Subcutaneous adipose tissue (tissue), 4 donors: ENCODE measurements around the gene OGDH. TPM values are rescaled to one million over a fixed set of nuclear protein-coding genes. Genes with fewer than 3 reads are reported as not detected.

Experiments
- total RNA-seq, 4 donors: library from RNA; depleted of rRNA; stranded (reverse); fragments of >200 nt; gene quantifications; one replicate each; pipeline ENCODE4 v1.1.0, GENCODE V29; 2016
- TF ChIP-seq, protein P1 (sequence below): fragments of 450-650 bp; IDR thresholded peaks from one replicate; pipeline ENCODE4 v1.5.1; 2016; ENCODE audit warnings: low read depth, mild to moderate bottlenecking, control low read depth, antibody characterized with exemption, moderate library complexity

Gene OGDH
- total RNA-seq, 4 donors from 2014 or later: 62.3 to 93.6 (median 68.5) TPM

DNA sequence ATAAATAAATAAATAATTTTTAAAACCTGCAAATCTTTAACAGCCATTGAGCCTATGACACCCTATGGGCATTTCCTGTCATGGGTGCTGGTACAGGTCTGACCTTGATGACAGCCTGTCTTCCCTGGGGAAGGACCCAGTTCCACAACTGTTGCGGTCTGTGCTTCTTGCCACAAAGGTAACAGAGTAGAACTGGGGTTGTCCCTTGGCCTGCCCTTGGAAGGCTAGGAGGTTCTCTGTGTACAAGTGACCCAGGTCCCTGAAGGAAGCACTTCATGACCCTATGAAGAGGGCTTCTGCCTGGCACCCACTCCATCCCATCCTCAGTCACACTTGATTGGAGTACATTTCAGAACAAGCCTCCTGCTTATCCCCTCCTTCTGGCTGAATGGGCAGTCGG lies 66.9 kb downstream of the OGDH start:
- TF ChIP-seq, protein P1, sequence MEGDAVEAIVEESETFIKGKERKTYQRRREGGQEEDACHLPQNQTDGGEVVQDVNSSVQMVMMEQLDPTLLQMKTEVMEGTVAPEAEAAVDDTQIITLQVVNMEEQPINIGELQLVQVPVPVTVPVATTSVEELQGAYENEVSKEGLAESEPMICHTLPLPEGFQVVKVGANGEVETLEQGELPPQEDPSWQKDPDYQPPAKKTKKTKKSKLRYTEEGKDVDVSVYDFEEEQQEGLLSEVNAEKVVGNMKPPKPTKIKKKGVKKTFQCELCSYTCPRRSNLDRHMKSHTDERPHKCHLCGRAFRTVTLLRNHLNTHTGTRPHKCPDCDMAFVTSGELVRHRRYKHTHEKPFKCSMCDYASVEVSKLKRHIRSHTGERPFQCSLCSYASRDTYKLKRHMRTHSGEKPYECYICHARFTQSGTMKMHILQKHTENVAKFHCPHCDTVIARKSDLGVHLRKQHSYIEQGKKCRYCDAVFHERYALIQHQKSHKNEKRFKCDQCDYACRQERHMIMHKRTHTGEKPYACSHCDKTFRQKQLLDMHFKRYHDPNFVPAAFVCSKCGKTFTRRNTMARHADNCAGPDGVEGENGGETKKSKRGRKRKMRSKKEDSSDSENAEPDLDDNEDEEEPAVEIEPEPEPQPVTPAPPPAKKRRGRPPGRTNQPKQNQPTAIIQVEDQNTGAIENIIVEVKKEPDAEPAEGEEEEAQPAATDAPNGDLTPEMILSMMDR: no peak

DNA sequence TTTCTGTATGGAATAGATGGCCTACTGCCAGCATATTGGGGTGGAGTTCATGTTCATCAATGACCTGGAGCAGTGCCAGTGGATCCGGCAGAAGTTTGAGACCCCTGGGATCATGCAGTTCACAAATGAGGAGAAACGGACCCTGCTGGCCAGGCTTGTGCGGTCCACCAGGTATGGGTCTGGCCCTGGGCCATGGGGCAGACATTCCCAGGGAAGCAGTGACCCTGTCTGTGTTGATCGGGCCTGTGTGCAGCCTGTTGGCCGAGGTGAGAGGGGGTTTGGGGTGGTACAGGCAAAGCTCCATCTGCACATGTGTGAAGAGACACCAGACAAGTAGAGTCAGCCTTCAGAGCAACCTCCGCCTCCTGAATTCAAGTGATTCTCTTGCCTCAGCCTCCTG lies 67.3 kb downstream of the OGDH start:
- TF ChIP-seq, protein P1: no peak

DNA sequence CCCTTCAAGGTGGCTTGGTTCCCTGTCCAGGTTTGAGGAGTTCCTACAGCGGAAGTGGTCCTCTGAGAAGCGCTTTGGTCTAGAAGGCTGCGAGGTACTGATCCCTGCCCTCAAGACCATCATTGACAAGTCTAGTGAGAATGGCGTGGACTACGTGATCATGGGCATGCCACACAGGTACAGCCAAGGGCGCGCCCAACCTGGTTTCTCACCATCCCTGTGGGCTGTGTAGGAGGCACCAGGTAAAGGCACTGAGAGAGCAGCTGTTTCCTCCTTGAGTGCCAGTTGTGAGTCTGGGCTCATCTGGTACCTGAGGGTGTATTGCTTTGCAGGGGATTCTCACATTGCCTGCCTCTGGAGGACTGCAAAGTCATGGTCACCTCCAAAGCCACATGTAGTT lies 68.0 kb downstream of the OGDH start:
- TF ChIP-seq, protein P1: no peak

DNA sequence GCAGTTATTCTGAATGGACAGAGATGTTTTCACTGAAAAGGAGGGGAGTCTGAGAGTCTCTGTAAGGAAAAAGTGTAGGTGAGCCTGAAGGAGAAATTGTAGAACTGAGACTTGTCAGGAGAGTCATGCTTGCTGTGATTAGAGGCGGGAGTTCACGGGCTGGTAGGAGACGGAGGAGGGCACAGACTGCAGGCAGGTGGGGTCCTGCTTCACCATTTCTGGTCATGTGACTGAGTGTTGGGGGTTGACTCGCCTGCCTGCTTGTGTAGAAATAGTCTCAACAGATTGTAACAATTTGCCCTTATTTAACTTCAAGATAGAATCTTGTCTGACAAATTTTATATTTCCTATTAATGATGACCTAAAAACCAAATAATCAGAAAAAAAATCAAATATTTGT lies 70.3 kb downstream of the OGDH start:
- TF ChIP-seq, protein P1: no peak

DNA sequence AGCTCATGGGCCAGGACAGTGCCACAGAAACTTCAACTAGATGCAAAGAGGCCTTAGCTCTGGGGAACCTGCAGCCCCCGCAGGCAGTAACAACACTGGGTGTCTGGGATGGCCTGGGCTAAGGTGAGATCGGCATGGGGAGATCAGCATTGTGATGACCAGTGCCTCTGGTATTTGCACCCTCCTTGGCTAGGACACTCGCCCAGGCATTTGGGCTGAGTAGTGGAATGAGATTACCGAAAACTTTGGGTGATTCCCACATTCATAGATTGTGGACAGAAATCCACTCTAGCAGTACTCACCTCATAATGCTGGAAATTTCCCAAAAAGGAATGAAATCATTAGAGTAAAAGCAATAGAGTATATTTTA lies 71.7 kb downstream of the OGDH start:
- TF ChIP-seq, protein P1: no peak

DNA sequence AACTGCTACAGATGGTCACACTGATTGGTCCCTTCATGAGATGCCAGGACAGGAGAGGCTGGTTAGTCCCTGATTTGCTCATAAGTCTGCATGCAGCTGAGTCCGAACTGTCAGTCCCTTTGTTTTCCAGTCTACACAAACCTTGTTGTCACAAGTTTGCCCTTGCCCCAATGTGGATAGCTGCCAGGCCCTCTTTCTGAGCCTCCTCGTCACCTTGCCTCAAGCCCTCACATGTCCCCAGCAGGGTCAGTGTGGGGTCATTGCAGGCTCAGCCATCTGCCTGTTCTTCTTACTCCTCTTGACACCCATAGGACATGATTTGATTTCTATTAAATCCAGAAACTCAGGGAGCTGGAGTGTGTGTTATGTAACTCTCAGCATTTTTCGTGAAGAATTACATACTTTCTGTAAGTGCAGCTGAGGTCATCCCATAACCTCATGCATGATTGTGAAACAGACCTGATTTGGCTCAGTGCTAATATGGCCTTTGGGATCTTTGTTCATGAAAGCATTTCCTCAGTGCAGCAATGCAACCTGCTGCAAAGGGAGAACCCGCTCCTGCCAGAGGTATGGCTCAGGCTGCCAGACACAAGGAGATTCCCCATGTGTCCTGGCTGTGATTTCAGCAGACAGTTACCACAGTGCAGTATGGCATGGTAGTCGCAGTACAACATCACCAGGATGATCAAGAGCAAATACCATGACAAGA lies 72.2 kb downstream of the OGDH start:
- TF ChIP-seq, protein P1: no peak

DNA sequence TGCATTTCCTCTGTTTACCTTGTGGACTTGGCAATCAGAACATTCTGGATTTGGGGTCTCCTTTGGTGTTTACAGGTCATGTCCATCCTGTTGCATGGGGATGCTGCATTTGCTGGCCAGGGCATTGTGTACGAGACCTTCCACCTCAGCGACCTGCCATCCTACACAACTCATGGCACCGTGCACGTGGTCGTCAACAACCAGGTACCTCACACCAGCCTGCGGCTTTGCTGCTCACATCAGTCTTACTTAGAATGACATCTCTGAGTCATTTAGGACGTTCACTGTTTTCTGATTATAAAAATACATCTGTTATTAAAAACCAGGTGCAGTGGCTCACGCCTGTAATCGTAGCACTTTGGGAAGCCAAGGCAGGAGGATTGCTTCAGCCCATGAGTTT lies 75.2 kb downstream of the OGDH start:
- TF ChIP-seq, protein P1: no peak
